GM19455 (cell line): ENCODE measurements around the gene BNIPL.
A peak's percentile ranks its signal among the peaks of the same experiment; 100 is the strongest.

Experiments used
- ATAC-seq: cut with Tn5 transposase; IDR thresholded peaks from one replicate; pipeline ENCODE4 v1.9.1; 2021; ENCODE audit not compliant: unreplicated experiment

The BNIPL gene

GRCh38 chr1:151056149-151056548, 19.8 kb downstream of the BNIPL start:
- ATAC-seq: no peak

- no peak for ATAC-seq
Measured at GRCh38 chr1:151058692-151059091, 22.3 kb downstream of the BNIPL start.

GRCh38 chr1:151059109-151060006, 23.0 kb downstream of the BNIPL start, which contains the start of gene CDC42SE1:
TSS of gene CDC42SE1 (minus strand) at chr1:151059622. CDS start at chr1:151055730, 3,892 bp downstream.
- peak; percentile 86 for ATAC-seq

- no peak for ATAC-seq
Measured at GRCh38 chr1:151060007-151060656, 23.7 kb downstream of the BNIPL start, which contains the start of gene MLLT11. TSS of gene MLLT11 (plus strand) at chr1:151060397. CDS start at chr1:151067225, 6,828 bp downstream.

- ATAC-seq: no peak
Measured at GRCh38 chr1:151060657-151061421, 24.5 kb downstream of the BNIPL start.

- no peak for ATAC-seq
Measured at GRCh38 chr1:151061704-151062103, 25.3 kb downstream of the BNIPL start.

GRCh38 chr1:151062741-151063371, 26.5 kb downstream of the BNIPL start:
- no peak for ATAC-seq

GRCh38 chr1:151065089-151065645, 28.8 kb downstream of the BNIPL start:
- no peak for ATAC-seq

- ATAC-seq: no peak
Measured at GRCh38 chr1:151067185-151067584, 30.8 kb downstream of the BNIPL start.

- no peak for ATAC-seq
Measured at GRCh38 chr1:151069103-151069486, 32.7 kb downstream of the BNIPL start.

- peak; percentile 65 for ATAC-seq
Measured at GRCh38 chr1:151070474-151071276, 34.3 kb downstream of the BNIPL start, which contains the start of gene GABPB2. TSS of gene GABPB2 (plus strand) at chr1:151070761. CDS start at chr1:151088190, 17,429 bp downstream.

- ATAC-seq: no peak
Measured at GRCh38 chr1:151072224-151072623, 35.8 kb downstream of the BNIPL start.

GRCh38 chr1:151085953-151086559, 49.7 kb downstream of the BNIPL start:
- ATAC-seq: no peak
